Thoracic aorta (tissue), 2 donors: ENCODE results near the gene CMIP. TPM values are rescaled to one million over a fixed set of nuclear protein-coding genes. Genes with fewer than 3 reads are reported as not detected.

Source experiments
- ATAC-seq: fragments of 150-250 bp; one replicate; pipeline ENCODE4 v1.8.0; 2017; ENCODE audit warnings: low read depth; ENCODE audit not compliant: insufficient number of reproducible peaks, low FRiP score
- DNase-seq: peaks from one replicate; pipeline ENCODE4 v3.0.0-alpha.2; 2020; ENCODE audit warnings: low spot score
- H3K27ac ChIP-seq, 2 donors: fragments of 200-600 bp; sonication (generic); 1 replicate in 1 of 2; 2 replicates in 1 of 2; pipeline ENCODE4 v1.5.1; 2016; ENCODE audit warnings: mild to moderate bottlenecking in 2 of 2, moderate library complexity in 2 of 2
- H3K27me3 ChIP-seq: fragments of 200-600 bp; sonication (generic); replicated peaks from 2 replicates; pipeline ENCODE4 v1.6.0; 2016; ENCODE audit warnings: mild to moderate bottlenecking; ENCODE audit not compliant: insufficient read depth
- H3K36me3 ChIP-seq: fragments of 200-600 bp; sonication (generic); one replicate; pipeline ENCODE4 v1.5.1; 2016
- H3K4me1 ChIP-seq, 2 donors: fragments of 200-600 bp; sonication (generic); 1 replicate in 1 of 2; 2 replicates in 1 of 2; pipeline versions ENCODE4 v1.5.1 to v1.6.0; 2016; ENCODE audit warnings: low read depth in 2 of 2, mild to moderate bottlenecking in 1 of 2; ENCODE audit not compliant: control insufficient read depth in 1 of 2
- H3K4me3 ChIP-seq: fragments of 200-600 bp; sonication (generic); 2 replicates; pipeline ENCODE4 v1.5.1; 2016; ENCODE audit warnings: mild to moderate bottlenecking
- H3K9me3 ChIP-seq: fragments of 200-600 bp; sonication (generic); 2 replicates; pipeline ENCODE4 v1.5.1; 2016
- CTCF ChIP-seq: fragments of 200-600 bp; sonication (generic); IDR thresholded peaks from one replicate; pipeline ENCODE4 v1.5.1; 2019; ENCODE audit warnings: antibody characterized with exemption
- total RNA-seq, 2 donors: library from RNA; depleted of rRNA; stranded (reverse); fragments of >200 nt; gene quantifications; one replicate each; pipeline versions ENCODE4 v1.1.0 to v1.2.3, GENCODE V29; 2016

CMIP gene
- total RNA-seq, 2 donors from 2014 or later: 20.8 to 46.8 TPM

DNA sequence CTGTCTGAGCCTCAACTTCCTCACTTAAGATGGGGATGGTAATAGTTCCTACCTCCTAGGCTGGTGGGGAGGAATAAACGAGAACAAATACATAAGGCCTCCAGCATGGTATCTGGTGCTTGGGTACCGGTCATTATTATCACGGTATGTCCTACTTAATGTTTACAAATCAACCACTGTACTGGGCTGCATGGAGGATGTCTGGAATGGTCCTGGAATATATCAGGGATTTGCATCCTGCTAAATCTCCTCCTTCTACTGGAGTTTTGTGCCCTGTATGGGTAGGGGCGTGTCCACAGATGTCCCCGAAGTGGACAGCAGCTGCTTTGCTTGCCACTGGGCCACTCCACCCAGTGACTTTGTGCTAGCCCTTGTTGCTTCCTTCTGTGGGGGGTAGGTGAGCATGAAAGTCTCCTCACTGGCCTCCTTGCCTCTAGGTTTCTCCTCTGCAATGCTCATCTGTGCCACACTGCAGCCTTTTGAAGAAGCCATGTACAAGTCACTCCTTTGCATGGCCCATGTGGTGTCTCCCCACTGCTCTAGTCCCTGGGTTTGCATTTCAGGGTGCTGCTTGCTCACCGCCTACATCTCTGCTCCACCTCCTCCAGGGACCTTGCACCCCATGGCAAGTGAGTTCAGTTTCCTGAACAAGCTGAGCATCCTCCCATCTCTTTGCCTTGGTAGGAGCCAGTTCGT lies 2.2 kb upstream of the CMIP start:
- peaks cover 4 to 13% of the 10 kb centered on the region in 2 donors for H3K4me1 ChIP-seq
- no peak for TF ChIP-seq CTCF
- H3K4me3 ChIP-seq: no peak overlapping the region
- ATAC-seq: no peak
- no peaks in the 10 kb centered on the region for H3K27me3 ChIP-seq
- no peak overlapping the region for H3K27ac ChIP-seq
- no peaks in the 10 kb centered on the region for H3K36me3 ChIP-seq
- no peak for DNase-seq
- H3K9me3 ChIP-seq: no peaks in the 10 kb centered on the region

- H3K27ac ChIP-seq: no peak overlapping the region
- ATAC-seq (no peak), DNase-seq (no peak)
- no peaks in the 10 kb centered on the region for H3K27me3 ChIP-seq
- no peak overlapping the region for H3K4me3 ChIP-seq
- no peaks in the 10 kb centered on the region for H3K36me3 ChIP-seq
- no peak for TF ChIP-seq CTCF
- H3K9me3 ChIP-seq: no peaks in the 10 kb centered on the region
- H3K4me1 ChIP-seq: peaks cover 4 to 13% of the 10 kb centered on the region in 2 donors
Observed at GRCh38 chr16:81442916-81443687, 1.5 kb upstream of the CMIP start.

GRCh38 chr16:81443688-81444447 lies 740 bp upstream of the CMIP start:
- Histone ChIP-seq H3K27ac (peak overlapping the region in 1 of 2 donors; percentile 39), H3K4me1 (peaks cover 8 to 13% of the 10 kb centered on the region in 2 donors), H3K36me3 (no peaks in the 10 kb centered on the region), H3K27me3 (no peaks in the 10 kb centered on the region), H3K4me3 (peak overlapping the region; percentile 74), H3K9me3 (no peaks in the 10 kb centered on the region)
- DNase-seq (no peak), ATAC-seq (no peak)
- TF ChIP-seq CTCF: no peak

DNA sequence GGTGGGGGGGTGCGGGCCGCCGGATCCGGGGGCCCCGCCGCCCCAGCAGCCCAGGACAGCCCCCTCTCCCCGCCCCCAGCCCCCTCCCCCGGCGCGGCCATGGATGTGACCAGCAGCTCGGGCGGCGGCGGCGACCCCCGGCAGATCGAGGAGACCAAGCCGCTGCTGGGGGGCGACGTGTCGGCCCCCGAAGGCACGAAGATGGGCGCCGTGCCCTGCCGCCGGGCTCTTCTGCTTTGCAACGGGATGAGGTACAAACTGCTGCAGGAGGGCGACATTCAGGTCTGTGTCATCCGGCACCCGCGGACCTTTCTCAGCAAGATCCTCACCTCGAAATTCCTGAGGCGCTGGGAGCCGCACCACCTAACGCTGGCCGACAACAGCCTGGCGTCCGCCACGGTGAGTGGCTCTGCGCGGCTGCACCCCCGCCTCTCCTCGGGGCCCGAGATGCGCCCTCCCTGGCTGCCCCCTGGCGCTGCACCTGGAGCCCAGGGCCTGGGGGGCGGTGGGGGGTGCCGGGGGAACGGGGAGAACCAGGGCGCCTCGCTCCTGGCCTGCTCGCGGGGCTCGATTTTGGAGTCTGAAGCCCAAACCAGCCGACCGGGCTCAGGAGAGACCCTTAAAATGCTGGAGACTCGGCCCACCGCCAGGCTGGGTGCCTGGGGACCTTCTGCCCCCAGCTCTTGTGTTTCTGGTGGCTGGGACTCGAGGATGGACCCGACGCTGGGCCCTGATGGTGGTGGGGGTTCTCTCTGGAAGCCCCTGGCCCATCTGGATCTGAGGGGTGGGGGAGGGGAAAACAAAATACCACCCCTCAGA lies 744 bp downstream of the CMIP start:
- no peaks in the 10 kb centered on the region for H3K36me3 ChIP-seq
- no peaks in the 10 kb centered on the region for H3K9me3 ChIP-seq
- DNase-seq (no peak), ATAC-seq (no peak)
- no peaks in the 10 kb centered on the region for H3K27me3 ChIP-seq
- H3K4me1 ChIP-seq: peaks cover 8 to 13% of the 10 kb centered on the region in 2 donors
- peak overlapping the region in 1 of 2 donors; percentile 32 for H3K27ac ChIP-seq
- TF ChIP-seq CTCF: peak; percentile 15
- peak overlapping the region; percentile 72 for H3K4me3 ChIP-seq
